ENCODE data around the gene SARNP. TPM values are rescaled to one million over a fixed set of nuclear protein-coding genes. Genes with fewer than 3 reads are reported as not detected.
A peak's percentile ranks its signal among the peaks of the same experiment; 100 is the strongest.

SARNP gene
- total RNA-seq, 1 donor from 2014 or later: 266 TPM

DNA sequence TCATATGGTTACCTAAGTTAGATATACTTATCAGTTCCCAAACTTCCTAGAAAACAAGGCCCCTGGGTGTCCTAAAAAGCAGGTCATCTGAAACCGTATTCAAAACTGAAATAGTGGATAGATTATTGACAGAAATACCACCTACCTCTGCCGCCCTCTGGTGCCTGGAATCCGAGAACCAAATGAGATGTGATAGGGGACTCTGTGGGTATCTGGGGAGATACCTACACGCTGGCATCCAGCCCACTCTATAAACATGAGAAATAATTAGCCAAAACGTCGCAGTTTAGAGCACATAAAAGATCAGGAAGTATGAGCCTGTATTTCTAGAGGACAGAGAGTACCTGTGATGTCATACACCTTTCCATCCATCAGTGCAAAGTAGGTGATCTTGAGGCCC is 4.7 kb upstream of the SARNP start:
- Histone ChIP-seq H3K36me3 (peaks cover 5% of the 10 kb centered on the region), H3K9me3 (ENCODE audit: low read depth) (no peaks in the 10 kb centered on the region), H2AFZ (replicated peaks) (no peak overlapping the region), H3K27me3 (no peaks in the 10 kb centered on the region), H3F3A (ENCODE audit: low read depth) (peaks cover 54% of the 10 kb centered on the region), H3K4me1 (peaks cover under 1% of the 10 kb centered on the region), H3K9ac (no peak overlapping the region), H3K79me2 (ENCODE audit: low read depth) (peaks cover 57% of the 10 kb centered on the region), H3K4me2 (no peak overlapping the region), H4K20me1 (ENCODE audit: low read depth) (peaks cover 13% of the 10 kb centered on the region), H3K4me3 (no peak overlapping the region), H3K27ac (peak overlapping the region; percentile 21)
- H3K36me3 Mint-ChIP-seq: peaks cover 18% of the 10 kb centered on the region
- H3K27me3 Mint-ChIP-seq (ENCODE audit: insufficient read depth, low read depth): no peaks in the 10 kb centered on the region
- TF ChIP-seq, protein P1, sequence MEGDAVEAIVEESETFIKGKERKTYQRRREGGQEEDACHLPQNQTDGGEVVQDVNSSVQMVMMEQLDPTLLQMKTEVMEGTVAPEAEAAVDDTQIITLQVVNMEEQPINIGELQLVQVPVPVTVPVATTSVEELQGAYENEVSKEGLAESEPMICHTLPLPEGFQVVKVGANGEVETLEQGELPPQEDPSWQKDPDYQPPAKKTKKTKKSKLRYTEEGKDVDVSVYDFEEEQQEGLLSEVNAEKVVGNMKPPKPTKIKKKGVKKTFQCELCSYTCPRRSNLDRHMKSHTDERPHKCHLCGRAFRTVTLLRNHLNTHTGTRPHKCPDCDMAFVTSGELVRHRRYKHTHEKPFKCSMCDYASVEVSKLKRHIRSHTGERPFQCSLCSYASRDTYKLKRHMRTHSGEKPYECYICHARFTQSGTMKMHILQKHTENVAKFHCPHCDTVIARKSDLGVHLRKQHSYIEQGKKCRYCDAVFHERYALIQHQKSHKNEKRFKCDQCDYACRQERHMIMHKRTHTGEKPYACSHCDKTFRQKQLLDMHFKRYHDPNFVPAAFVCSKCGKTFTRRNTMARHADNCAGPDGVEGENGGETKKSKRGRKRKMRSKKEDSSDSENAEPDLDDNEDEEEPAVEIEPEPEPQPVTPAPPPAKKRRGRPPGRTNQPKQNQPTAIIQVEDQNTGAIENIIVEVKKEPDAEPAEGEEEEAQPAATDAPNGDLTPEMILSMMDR (IDR thresholded peaks at IDR 0.05): peak; percentile 52
- TF ChIP-seq EZH2phosphoT487 (IDR thresholded peaks at IDR 0.05): no peak
- TF ChIP-seq EZH2 (IDR thresholded peaks at IDR 0.05): no peak
- no peak overlapping the region for H3K4me3 Mint-ChIP-seq
- H3K4me1 Mint-ChIP-seq: peaks cover 25% of the 10 kb centered on the region
- no peak overlapping the region for H3K27ac Mint-ChIP-seq
- DNase-seq (ENCODE audit: low spot score): peak; percentile 28
- no peaks in the 10 kb centered on the region for H3K9me3 Mint-ChIP-seq

DNA sequence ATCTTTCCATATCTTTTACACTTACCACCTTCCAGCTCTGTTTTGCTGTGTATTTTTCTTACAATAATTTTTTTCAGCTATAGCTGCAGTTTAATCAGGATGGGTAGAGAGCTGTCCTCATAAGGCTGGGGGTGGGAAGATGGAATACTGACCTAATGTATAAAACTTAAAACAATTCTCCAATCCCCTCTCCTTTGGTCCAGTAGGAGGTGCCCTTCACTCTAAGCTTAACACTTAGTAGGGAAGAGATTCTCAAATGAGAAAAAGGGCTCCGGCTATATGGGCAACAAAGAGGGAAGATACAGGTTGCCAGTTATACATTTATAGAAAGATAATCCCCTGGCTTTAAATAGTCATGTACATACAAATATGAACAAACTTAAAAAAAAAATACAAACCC is 3.2 kb upstream of the SARNP start:
- H3K27me3 Mint-ChIP-seq (ENCODE audit: insufficient read depth, low read depth): no peaks in the 10 kb centered on the region
- TF ChIP-seq, protein P1 (IDR thresholded peaks at IDR 0.05): peak; percentile 39
- no peak for TF ChIP-seq EZH2 (IDR thresholded peaks at IDR 0.05)
- peaks cover 18% of the 10 kb centered on the region for H3K36me3 Mint-ChIP-seq
- no peak overlapping the region for H3K4me3 ChIP-seq
- peaks cover 8% of the 10 kb centered on the region for H3K4me1 ChIP-seq
- no peak for DNase-seq (ENCODE audit: low spot score)
- no peak overlapping the region for H3K4me3 Mint-ChIP-seq
- no peak overlapping the region for H3K4me2 ChIP-seq
- H3K27me3 ChIP-seq: no peaks in the 10 kb centered on the region
- H3F3A ChIP-seq (ENCODE audit: low read depth): peaks cover 54% of the 10 kb centered on the region
- H3K27ac ChIP-seq: no peak overlapping the region
- H4K20me1 ChIP-seq (ENCODE audit: low read depth): peaks cover 24% of the 10 kb centered on the region
- no peak overlapping the region for H3K9ac ChIP-seq
- no peaks in the 10 kb centered on the region for H3K9me3 Mint-ChIP-seq
- H3K79me2 ChIP-seq (ENCODE audit: low read depth): peaks cover 57% of the 10 kb centered on the region
- H3K27ac Mint-ChIP-seq: no peak overlapping the region
- H2AFZ ChIP-seq (replicated peaks): no peak overlapping the region
- peaks cover 25% of the 10 kb centered on the region for H3K4me1 Mint-ChIP-seq
- H3K36me3 ChIP-seq: peaks cover 9% of the 10 kb centered on the region
- no peaks in the 10 kb centered on the region for H3K9me3 ChIP-seq (ENCODE audit: low read depth)

DNA sequence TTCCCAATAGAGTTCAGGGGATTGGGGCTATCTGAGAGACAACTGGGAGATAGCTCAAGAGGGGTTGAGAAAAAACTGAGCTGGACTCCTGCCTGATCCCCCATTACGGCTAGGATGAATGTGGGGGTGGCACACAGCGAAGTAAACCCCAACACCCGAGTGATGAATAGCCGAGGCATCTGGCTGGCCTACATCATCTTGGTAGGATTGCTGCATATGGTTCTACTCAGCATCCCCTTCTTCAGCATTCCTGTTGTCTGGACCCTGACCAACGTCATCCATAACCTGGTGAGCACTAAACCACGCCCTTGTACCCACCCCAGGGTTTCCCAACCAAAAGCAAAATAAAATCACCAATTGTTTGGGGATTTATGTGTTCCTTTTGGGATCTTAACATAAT is 1.4 kb upstream of the SARNP start:
- peak overlapping the region; percentile 90 for H3K4me3 ChIP-seq
- peaks cover 42% of the 10 kb centered on the region for H4K20me1 ChIP-seq (ENCODE audit: low read depth)
- Mint-ChIP-seq H3K27me3 (ENCODE audit: insufficient read depth, low read depth) (no peaks in the 10 kb centered on the region), H3K27ac (no peak overlapping the region), H3K9me3 (no peaks in the 10 kb centered on the region), H3K4me1 (peaks cover 21% of the 10 kb centered on the region), H3K36me3 (peaks cover 22% of the 10 kb centered on the region), H3K4me3 (no peak overlapping the region)
- no peak overlapping the region for H3K27ac ChIP-seq
- H3K4me2 ChIP-seq: peak overlapping the region; percentile 93
- peaks cover 14% of the 10 kb centered on the region for H3K4me1 ChIP-seq
- H3K79me2 ChIP-seq (ENCODE audit: low read depth): peaks cover 58% of the 10 kb centered on the region
- peaks cover 46% of the 10 kb centered on the region for H3F3A ChIP-seq (ENCODE audit: low read depth)
- no peaks in the 10 kb centered on the region for H3K27me3 ChIP-seq
- H3K36me3 ChIP-seq: peaks cover 11% of the 10 kb centered on the region
- DNase-seq (ENCODE audit: low spot score): no peak
- no peak overlapping the region for H2AFZ ChIP-seq (replicated peaks)
- no peak for TF ChIP-seq EZH2 (IDR thresholded peaks at IDR 0.05)
- no peak for TF ChIP-seq EZH2phosphoT487 (IDR thresholded peaks at IDR 0.05)
- TF ChIP-seq, protein P1 (IDR thresholded peaks at IDR 0.05): no peak
- H3K9ac ChIP-seq: peak overlapping the region; percentile 64
- no peaks in the 10 kb centered on the region for H3K9me3 ChIP-seq (ENCODE audit: low read depth)
